GM13977 (cell line): Measurements from ENCODE around the gene CDK10.

ENCODE experiments used
- DNase-seq: peaks from one replicate; pipeline ENCODE4 v3.0.0; 2012; ENCODE audit warnings: low spot score
- CTCF ChIP-seq: IDR thresholded peaks from 2 replicates; pipeline ENCODE4 v1.5.1; 2012; ENCODE audit warnings: mild to moderate bottlenecking, control low read depth; ENCODE audit not compliant: insufficient read depth; ENCODE audit errors: extremely low read depth, missing control alignments
- in situ Hi-C: fragments of 300-500 bp; cut with MboI; formaldehyde crosslinking; loops from one replicate; pipeline ENCODE4 v1.12.0; 2022; ENCODE audit warnings: low sequenced_read_pairs, low pct_unique_long_range_greater_than_20kb, mixed read lengths, inconsistent platforms; ENCODE audit not compliant: unreplicated experiment

Gene CDK10

GRCh38 chr16:89729863-89730593, 43.5 kb downstream of the CDK10 start:
- TF ChIP-seq CTCF = no peak
- in situ Hi-C loops = no loop called here
- DNase-seq = no peak

GRCh38 chr16:89730610-89731234, 44.2 kb downstream of the CDK10 start:
- TF ChIP-seq CTCF = no peak
- in situ Hi-C loops = no loop called here
- no peak for DNase-seq

- no peak for TF ChIP-seq CTCF
- in situ Hi-C loops = no loop called here
- no peak for DNase-seq
Measured at GRCh38 chr16:89732142-89732917, 45.8 kb downstream of the CDK10 start.

- in situ Hi-C loops = no loop called here
- no peak for DNase-seq
- no peak for TF ChIP-seq CTCF
Measured at GRCh38 chr16:89732918-89733242, 46.4 kb downstream of the CDK10 start.

GRCh38 chr16:89733322-89733721, 46.8 kb downstream of the CDK10 start:
- in situ Hi-C loops = no loop called here
- DNase-seq = no peak
- no peak for TF ChIP-seq CTCF

- no peak for DNase-seq
- TF ChIP-seq CTCF = no peak
- in situ Hi-C loops = no loop called here
Measured at GRCh38 chr16:89733792-89734191, 47.3 kb downstream of the CDK10 start.
